ENCODE measurements around the gene DOHH.

- no peak for TF ChIP-seq CTCF (conservative IDR thresholded peaks at IDR 0.05; ENCODE audit: low read depth in 2 of 2)
- TF ChIP-seq POLR2AphosphoS5 (IDR thresholded peaks at IDR 0.05; ENCODE audit: low read depth): no peak
- no peak for TF ChIP-seq CREB1 (CRISPR knock-in tag; IDR thresholded peaks at IDR 0.05; ENCODE audit: low read depth)
- TF ChIP-seq EZH2 (IDR thresholded peaks at IDR 0.05; ENCODE audit: low read depth, unreplicated experiment): no peak
- no peak for TF ChIP-seq REST (IDR thresholded peaks at IDR 0.05; ENCODE audit: unreplicated experiment)
- no peak for TF ChIP-seq EZH2phosphoT487 (IDR thresholded peaks at IDR 0.05; ENCODE audit: unreplicated experiment)
- TF ChIP-seq NANOG (IDR thresholded peaks at IDR 0.05; ENCODE audit: borderline replicate concordance): no peak
- no peak for TF ChIP-seq JUNB (IDR thresholded peaks at IDR 0.05; ENCODE audit: unreplicated experiment)
- no peak for TF ChIP-seq ZNF331 (CRISPR knock-in tag; IDR thresholded peaks at IDR 0.05; ENCODE audit: low read depth)
These were observed 59.1 kb downstream of the DOHH start for GRCh38 chr19:3441089-3441985.
